Measurements from ENCODE around the gene RPTOR.

The RPTOR gene

GRCh38 chr17:80890196-80890920 lies 345.7 kb downstream of the RPTOR start:
- DNase-seq (ENCODE audit: low read depth in 2 of 2), result no peak

- no peak for DNase-seq (ENCODE audit: low read depth in 2 of 2)
Observed at GRCh38 chr17:80890921-80891396, 346.3 kb downstream of the RPTOR start.

GRCh38 chr17:80891397-80892018 lies 346.9 kb downstream of the RPTOR start:
- peak; percentile 44 to 70 for DNase-seq (ENCODE audit: low read depth in 2 of 2)

GRCh38 chr17:80892019-80892855 lies 347.6 kb downstream of the RPTOR start:
- DNase-seq (ENCODE audit: low read depth in 2 of 2), result peak; percentile 50 to 85

GRCh38 chr17:80892900-80893603 lies 348.4 kb downstream of the RPTOR start:
- peak in 1 of 2 donors; percentile 42 for DNase-seq (ENCODE audit: low read depth in 2 of 2)

- no peak for DNase-seq (ENCODE audit: low read depth in 2 of 2)
Observed at GRCh38 chr17:80893604-80894438, 349.2 kb downstream of the RPTOR start.

- DNase-seq (ENCODE audit: low read depth in 2 of 2), result no peak
Observed at GRCh38 chr17:80894439-80894721, 349.7 kb downstream of the RPTOR start.

GRCh38 chr17:80894726-80895125 lies 350.1 kb downstream of the RPTOR start:
- no peak for DNase-seq (ENCODE audit: low read depth in 2 of 2)

- no peak for DNase-seq (ENCODE audit: low read depth in 2 of 2)
Observed at GRCh38 chr17:80895366-80895765, 350.7 kb downstream of the RPTOR start.

GRCh38 chr17:80898716-80899115 lies 354.1 kb downstream of the RPTOR start:
- DNase-seq (ENCODE audit: low read depth in 2 of 2), result no peak

- peak; percentile 49 to 51 for DNase-seq (ENCODE audit: low read depth in 2 of 2)
Observed at GRCh38 chr17:80899402-80900268, 355.0 kb downstream of the RPTOR start.

- no peak for DNase-seq (ENCODE audit: low read depth in 2 of 2)
Observed at GRCh38 chr17:80901319-80901718, 356.7 kb downstream of the RPTOR start.

GRCh38 chr17:80902197-80902962 lies 357.7 kb downstream of the RPTOR start:
- no peak for DNase-seq (ENCODE audit: low read depth in 2 of 2)

- no peak for DNase-seq (ENCODE audit: low read depth in 2 of 2)
Observed at GRCh38 chr17:80902963-80903611, 358.4 kb downstream of the RPTOR start.

- no peak for DNase-seq (ENCODE audit: low read depth in 2 of 2)
Observed at GRCh38 chr17:80904036-80904753, 359.6 kb downstream of the RPTOR start.

GRCh38 chr17:80905586-80906230 lies 361.1 kb downstream of the RPTOR start:
- DNase-seq (ENCODE audit: low read depth in 2 of 2), result no peak

GRCh38 chr17:80906364-80907259 lies 362.0 kb downstream of the RPTOR start:
- DNase-seq (ENCODE audit: low read depth in 2 of 2), result no peak
